Keratinocyte (primary cell): ENCODE measurements around the gene GOLGB1. TPM values are rescaled to one million over a fixed set of nuclear protein-coding genes. Genes with fewer than 3 reads are reported as not detected.

ENCODE experiments used
- DNase-seq: peaks from one replicate; pipeline ENCODE4 v3.0.0-alpha.2; 2011; ENCODE audit warnings: low read depth, missing footprints, low spot score
- FAIRE-seq: peaks from 2 replicates; lab custom pipeline; 2011; peaks lifted over from hg19 to GRCh38; lab: Jason Lieb, UNC
- H2AFZ ChIP-seq: 2 replicates; pipeline ENCODE4 v1.6.0; 2012; ENCODE audit warnings: low read length, control low read depth, inconsistent platforms; ENCODE audit not compliant: control insufficient read depth
- H3K27ac ChIP-seq: 2 replicates; pipeline ENCODE4 v1.5.1; 2011; ENCODE audit warnings: low read length; ENCODE audit not compliant: control insufficient read depth, insufficient read depth
- H3K27me3 ChIP-seq: 3 replicates; pipeline ENCODE4 v1.6.0; 2011; ENCODE audit warnings: low read length; ENCODE audit not compliant: control insufficient read depth, insufficient read depth; ENCODE audit errors: extremely low read depth
- H3K36me3 ChIP-seq, 2 experiments: 2 replicates in 1 of 2; 3 replicates in 1 of 2; pipeline ENCODE4 v1.5.1; 2011; ENCODE audit warnings: low read length in 2 of 2, mild to moderate bottlenecking in 1 of 2; ENCODE audit not compliant: control insufficient read depth in 2 of 2, insufficient read depth in 2 of 2; ENCODE audit errors: extremely low read depth in 1 of 2
- H3K4me1 ChIP-seq: 3 replicates; pipeline ENCODE4 v1.5.1; 2011; ENCODE audit warnings: low read length; ENCODE audit not compliant: control insufficient read depth, insufficient read depth; ENCODE audit errors: extremely low read depth
- H3K4me2 ChIP-seq: 3 replicates; pipeline ENCODE4 v1.6.0; 2011; ENCODE audit warnings: low read depth, low read length; ENCODE audit not compliant: control insufficient read depth, insufficient read depth; ENCODE audit errors: extremely low read depth
- H3K4me3 ChIP-seq, 3 experiments: fragments of 200-600 bp in 1 of 3; sonication (generic) in 1 of 3; 2 replicates in 2 of 3; 3 replicates in 1 of 3; pipeline ENCODE4 v1.5.1; 2011 to 2016; ENCODE audit warnings: low read length in 3 of 3, mild to moderate bottlenecking in 3 of 3, control low read depth in 2 of 3, inconsistent platforms in 1 of 3, low read depth in 1 of 3, mixed read lengths in 1 of 3, mixed run types in 1 of 3, moderate library complexity in 1 of 3; ENCODE audit not compliant: control insufficient read depth in 2 of 3, insufficient read depth in 2 of 3; ENCODE audit errors: extremely low read depth in 1 of 3
- H3K79me2 ChIP-seq: 2 replicates; pipeline ENCODE4 v1.6.0; 2012; ENCODE audit warnings: low read length; ENCODE audit not compliant: control insufficient read depth, insufficient read depth
- H3K9ac ChIP-seq: 3 replicates; pipeline ENCODE4 v1.6.0; 2011; ENCODE audit warnings: low read length; ENCODE audit not compliant: control insufficient read depth, insufficient read depth; ENCODE audit errors: extremely low read depth
- H3K9me1 ChIP-seq: 3 replicates; pipeline ENCODE4 v1.6.0; 2011; ENCODE audit warnings: low read length; ENCODE audit not compliant: control insufficient read depth, insufficient read depth; ENCODE audit errors: extremely low read depth
- H3K9me3 ChIP-seq: 2 replicates; pipeline ENCODE4 v1.5.1; 2012; ENCODE audit warnings: low read depth, low read length; ENCODE audit not compliant: control insufficient read depth
- H4K20me1 ChIP-seq: 3 replicates; pipeline ENCODE4 v1.6.0; 2011; ENCODE audit warnings: low read length; ENCODE audit not compliant: control insufficient read depth, insufficient read depth; ENCODE audit errors: extremely low read depth
- CTCF ChIP-seq, 3 experiments: IDR thresholded peaks in 1 of 3; conservative IDR thresholded peaks in 1 of 3; optimal IDR thresholded peaks in 1 of 3; 2 replicates in 2 of 3; 3 replicates in 1 of 3; pipeline versions ENCODE3 to v1.5.1; 2011; ENCODE audit warnings: low read length in 3 of 3, mild to moderate bottlenecking in 3 of 3, moderate library complexity in 2 of 3, control low read depth in 1 of 3, inconsistent platforms in 1 of 3; ENCODE audit not compliant: insufficient read depth in 2 of 3; ENCODE audit errors: extremely low read depth in 1 of 3
- EZH2 ChIP-seq: IDR thresholded peaks from one replicate; pipeline ENCODE4 v1.6.1; 2012; ENCODE audit warnings: inconsistent platforms, mild to moderate bottlenecking, low read length, moderate library complexity
- dilution Hi-C: fragments of 300-500 bp; cut with MboI; formaldehyde crosslinking; loops from one replicate; pipeline ENCODE4 v1.7.0; 2020; ENCODE audit warnings: low sequenced_read_pairs; ENCODE audit not compliant: extremely low pct_ligation_motif_present
- polyA plus RNA-seq, 5 experiments: library from polyadenylated mRNA; depleted of rRNA in 3 of 5; stranded (reverse) in 3 of 5; stranded (forward) in 1 of 5; unstranded in 1 of 5; fragments of >200 nt; gene quantifications; 1 replicate in 1 of 5; 2 replicates in 3 of 5; 3 replicates in 1 of 5; pipeline versions ENCODE4 v1.2.1 to v1.2.3, GENCODE V29; 2011 to 2012; ENCODE audit warnings: missing spikeins in 2 of 5, low read depth in 1 of 5, low replicate concordance in 1 of 5

GOLGB1 gene
- polyA plus RNA-seq, 1 donor (not counting 4 experiments of a cell fraction or from before 2014, with no cell fraction given): 21.7 TPM

- dilution Hi-C loops: no loop called here
- Histone ChIP-seq H3K9ac (no peak overlapping the region), H3K79me2 (peaks cover 25% of the 10 kb centered on the region), H3K4me2 (no peak overlapping the region), H2AFZ (no peak overlapping the region), H3K27ac (no peak overlapping the region), H3K9me3 (no peaks in the 10 kb centered on the region), H3K27me3 (no peaks in the 10 kb centered on the region), H3K36me3 (no peaks in the 10 kb centered on the region), H4K20me1 (no peaks in the 10 kb centered on the region), H3K4me3 (no peak overlapping the region), H3K9me1 (no peaks in the 10 kb centered on the region), H3K4me1 (peaks cover 4% of the 10 kb centered on the region)
- FAIRE-seq (no peak), DNase-seq (no peak)
- no peak for TF ChIP-seq CTCF (optimal IDR thresholded peaks at IDR 0.05 in 1 of 3, IDR thresholded peaks at IDR 0.05 in 1 of 3, conservative IDR thresholded peaks at IDR 0.05 in 1 of 3; ENCODE audit: extremely low read depth in 1 of 3, insufficient read depth in 2 of 3, low read length in 3 of 3)
- no peak for TF ChIP-seq EZH2
These were observed 2.7 kb upstream of the GOLGB1 start for GRCh38 chr3:121752261-121752660.

GRCh38 chr3:121750087-121750415, 510 bp upstream of the GOLGB1 start:
- Histone ChIP-seq H3K9me1 (no peaks in the 10 kb centered on the region), H4K20me1 (no peaks in the 10 kb centered on the region), H3K79me2 (peaks cover 41% of the 10 kb centered on the region), H3K9me3 (no peaks in the 10 kb centered on the region), H3K27ac (peak overlapping the region; percentile 97), H3K4me3 (peak overlapping the region; percentile 59 to 95 (median 92)), H3K4me1 (peaks cover 4% of the 10 kb centered on the region), H2AFZ (peak overlapping the region; percentile 83), H3K36me3 (peaks cover 0 to 1% of the 10 kb centered on the region in 2 experiments), H3K4me2 (peak overlapping the region; percentile 77), H3K9ac (peak overlapping the region; percentile 99), H3K27me3 (no peaks in the 10 kb centered on the region)
- dilution Hi-C loops: no loop called here
- FAIRE-seq (no peak), DNase-seq (no peak)
- TF ChIP-seq CTCF (optimal IDR thresholded peaks at IDR 0.05 in 1 of 3, IDR thresholded peaks at IDR 0.05 in 1 of 3, conservative IDR thresholded peaks at IDR 0.05 in 1 of 3; ENCODE audit: extremely low read depth in 1 of 3, insufficient read depth in 2 of 3, low read length in 3 of 3) (no peak), EZH2 (no peak)
